ENCODE data around the gene DEGS2. TPM values are rescaled to one million over a fixed set of nuclear protein-coding genes. Genes with fewer than 3 reads are reported as not detected.

Gene DEGS2
- total RNA-seq, 1 experiment from 2014 or later, result 1.6 TPM

GRCh38 chr14:100149851-100150611 is 9.4 kb downstream of the DEGS2 start:
- Histone ChIP-seq H3K9me3 (ENCODE audit: low read length) (no peaks in the 10 kb centered on the region), H3K9ac (ENCODE audit: low read length) (no peak overlapping the region), H3K4me3 (ENCODE audit: low read length) (no peak overlapping the region), H3K79me2 (ENCODE audit: low read length) (no peaks in the 10 kb centered on the region), H3K4me2 (ENCODE audit: low read length) (peak overlapping the region; percentile 34; the same call in 1 of the 2 replicates), H3K27me3 (ENCODE audit: low read length) (no peaks in the 10 kb centered on the region), H4K20me1 (ENCODE audit: low read length) (no peaks in the 10 kb centered on the region), H3K36me3 (ENCODE audit: low read depth, low read length) (no peaks in the 10 kb centered on the region), H3K27ac (ENCODE audit: low read length) (no peak overlapping the region), H3F3A (ENCODE audit: low read length, unreplicated experiment) (no peaks in the 10 kb centered on the region), H3K4me1 (ENCODE audit: insufficient read depth, low read length) (peaks cover 12% of the 10 kb centered on the region), H2AFZ (ENCODE audit: low read length) (no peak overlapping the region), H3K9me2 (replicated peaks; ENCODE audit: low read length) (no peaks in the 10 kb centered on the region)
- intact Hi-C loops (cut with micrococcal nuclease), result no loop called here
- DNase-seq (peak; percentile 52), ATAC-seq (peak; percentile 52)
- TF ChIP-seq EZH2 (IDR thresholded peaks at IDR 0.05; ENCODE audit: low read length, unreplicated experiment), result no peak
- no peak for TF ChIP-seq CTCF (conservative IDR thresholded peaks at IDR 0.05; ENCODE audit: low read depth, low read length)
- POLR2A ChIA-PET (ENCODE audit: unreplicated experiment), result no interaction called here
- BruUV-seq (replicated peaks), result no TSS peak
- CTCF ChIA-PET, result no interaction called here

GRCh38 chr14:100148837-100149731 is 10.4 kb downstream of the DEGS2 start:
- no peaks in the 10 kb centered on the region for H3K9me2 ChIP-seq (replicated peaks; ENCODE audit: low read length)
- POLR2A ChIA-PET (ENCODE audit: unreplicated experiment), result no interaction called here
- H3K27me3 ChIP-seq (ENCODE audit: low read length), result no peaks in the 10 kb centered on the region
- H3K9me3 ChIP-seq (ENCODE audit: low read length), result no peaks in the 10 kb centered on the region
- H3K4me1 ChIP-seq (ENCODE audit: insufficient read depth, low read length), result peaks cover 12% of the 10 kb centered on the region
- TF ChIP-seq EZH2 (IDR thresholded peaks at IDR 0.05; ENCODE audit: low read length, unreplicated experiment) (no peak), CTCF (conservative IDR thresholded peaks at IDR 0.05; ENCODE audit: low read depth, low read length) (no peak), EZH2phosphoT487 (IDR thresholded peaks at IDR 0.05; ENCODE audit: borderline replicate concordance, low read length) (no peak)
- CTCF ChIA-PET, result no interaction called here
- H3F3A ChIP-seq (ENCODE audit: low read length, unreplicated experiment), result no peaks in the 10 kb centered on the region
- no peak overlapping the region for H2AFZ ChIP-seq (ENCODE audit: low read length)
- no TSS peak for BruUV-seq (replicated peaks)
- intact Hi-C loops (cut with micrococcal nuclease), result no loop called here
- H3K79me2 ChIP-seq (ENCODE audit: low read length), result no peaks in the 10 kb centered on the region
- DNase-seq (no peak), ATAC-seq (no peak)
- H3K9ac ChIP-seq (ENCODE audit: low read length), result no peak overlapping the region
- no peaks in the 10 kb centered on the region for H4K20me1 ChIP-seq (ENCODE audit: low read length)
- no peak overlapping the region for H3K27ac ChIP-seq (ENCODE audit: low read length)
- no peaks in the 10 kb centered on the region for H3K36me3 ChIP-seq (ENCODE audit: low read depth, low read length)
- H3K4me3 ChIP-seq (ENCODE audit: low read length), result no peak overlapping the region
- H3K4me2 ChIP-seq (ENCODE audit: low read length), result no peak overlapping the region

All from PC-3 (cell line).